GM19372 (cell line): Measurements from ENCODE around the gene CDH4.

Experiments used
- ATAC-seq: cut with Tn5 transposase; IDR thresholded peaks from one replicate; pipeline ENCODE4 v1.9.1; 2021; ENCODE audit warnings: mild to moderate bottlenecking, low read depth, moderate library complexity; ENCODE audit not compliant: unreplicated experiment

The CDH4 gene

GRCh38 chr20:61299104-61299503 lies 47.0 kb downstream of the CDH4 start:
- no peak for ATAC-seq

GRCh38 chr20:61299618-61300017 lies 47.6 kb downstream of the CDH4 start:
- no peak for ATAC-seq

- ATAC-seq = no peak
Observed at GRCh38 chr20:61300293-61300692, 48.2 kb downstream of the CDH4 start.

GRCh38 chr20:61300709-61301108 lies 48.6 kb downstream of the CDH4 start:
- ATAC-seq = no peak

- no peak for ATAC-seq
Observed at GRCh38 chr20:61301711-61302525, 49.9 kb downstream of the CDH4 start.

- ATAC-seq = no peak
Observed at GRCh38 chr20:61303217-61303616, 51.2 kb downstream of the CDH4 start.

- no peak for ATAC-seq
Observed at GRCh38 chr20:61303675-61304074, 51.6 kb downstream of the CDH4 start.

GRCh38 chr20:61304750-61305149 lies 52.7 kb downstream of the CDH4 start:
- ATAC-seq = no peak

- ATAC-seq = no peak
Observed at GRCh38 chr20:61306937-61307475, 54.9 kb downstream of the CDH4 start.

GRCh38 chr20:61307686-61308476 lies 55.8 kb downstream of the CDH4 start:
- no peak for ATAC-seq

- ATAC-seq = no peak
Observed at GRCh38 chr20:61308477-61308774, 56.4 kb downstream of the CDH4 start.

GRCh38 chr20:61310954-61311353 lies 58.9 kb downstream of the CDH4 start:
- ATAC-seq = no peak

- ATAC-seq = no peak
Observed at GRCh38 chr20:61311656-61312387, 59.8 kb downstream of the CDH4 start.

GRCh38 chr20:61312925-61313324 lies 60.9 kb downstream of the CDH4 start:
- ATAC-seq = no peak

GRCh38 chr20:61313396-61313795 lies 61.3 kb downstream of the CDH4 start:
- no peak for ATAC-seq

- no peak for ATAC-seq
Observed at GRCh38 chr20:61314326-61315010, 62.4 kb downstream of the CDH4 start.

GRCh38 chr20:61315319-61315718 lies 63.3 kb downstream of the CDH4 start:
- ATAC-seq = no peak

- no peak for ATAC-seq
Observed at GRCh38 chr20:61316346-61316745, 64.3 kb downstream of the CDH4 start.

- ATAC-seq = no peak
Observed at GRCh38 chr20:61317966-61318530, 66.0 kb downstream of the CDH4 start.
